Epithelial cell of prostate (primary cell): Measurements from ENCODE around the gene LNPK.
"Not testable (repeated sequence)": the region's sequence is repeated elsewhere in the genome, so short reads cannot be mapped to it uniquely, and the experiment has no call there.

Experiments used
- DNase-seq: peaks from one replicate; pipeline ENCODE4 v3.0.0-alpha.2; 2011; ENCODE audit warnings: low read depth, low spot score
- H3K27ac ChIP-seq: fragments of 450-650 bp; 2 replicates; pipeline ENCODE4 v1.5.1; 2017; ENCODE audit warnings: mild to moderate bottlenecking

The LNPK gene, protein sequence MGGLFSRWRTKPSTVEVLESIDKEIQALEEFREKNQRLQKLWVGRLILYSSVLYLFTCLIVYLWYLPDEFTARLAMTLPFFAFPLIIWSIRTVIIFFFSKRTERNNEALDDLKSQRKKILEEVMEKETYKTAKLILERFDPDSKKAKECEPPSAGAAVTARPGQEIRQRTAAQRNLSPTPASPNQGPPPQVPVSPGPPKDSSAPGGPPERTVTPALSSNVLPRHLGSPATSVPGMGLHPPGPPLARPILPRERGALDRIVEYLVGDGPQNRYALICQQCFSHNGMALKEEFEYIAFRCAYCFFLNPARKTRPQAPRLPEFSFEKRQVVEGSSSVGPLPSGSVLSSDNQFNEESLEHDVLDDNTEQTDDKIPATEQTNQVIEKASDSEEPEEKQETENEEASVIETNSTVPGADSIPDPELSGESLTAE

DNA sequence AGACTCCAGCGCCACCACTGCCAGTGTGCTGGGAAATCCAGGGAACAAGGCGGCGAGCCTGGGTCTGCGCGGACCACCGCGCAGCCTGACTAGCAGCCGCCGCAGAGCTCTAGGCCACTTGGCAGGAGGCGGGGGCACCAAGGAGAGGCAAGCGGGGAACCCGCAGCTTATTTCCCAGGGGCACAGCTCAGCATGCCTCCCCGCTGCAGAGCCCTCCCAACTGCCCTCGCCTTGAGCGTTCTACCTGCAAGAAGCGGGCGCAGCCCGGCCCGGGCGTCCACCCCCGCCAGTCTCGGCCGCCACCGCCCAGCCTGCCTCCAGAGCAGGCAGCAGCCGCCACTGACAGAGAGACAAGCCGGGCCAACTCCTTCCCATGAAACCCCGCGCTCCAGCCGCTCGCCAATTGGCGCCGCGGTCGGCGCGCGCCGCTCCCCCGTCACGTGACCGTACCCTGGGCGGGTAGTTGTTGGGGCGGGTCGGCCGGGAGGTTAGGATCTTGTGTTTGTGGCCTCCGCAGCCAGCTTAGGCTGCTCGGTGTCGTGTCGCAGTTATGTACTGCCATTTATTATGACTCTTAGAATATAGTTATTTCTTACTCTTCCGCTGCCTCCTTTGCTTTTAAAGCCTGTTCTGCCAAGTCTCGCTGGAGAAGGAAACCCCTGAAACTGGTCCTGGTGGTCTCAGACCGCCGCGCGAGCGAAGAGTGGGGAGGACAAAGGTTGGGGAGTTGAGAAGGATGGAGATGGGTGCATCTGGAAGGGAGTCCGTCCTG lies at the start of gene LNPK:
LNPK (minus strand) TSS at position 352 of the 772 bp plus-strand sequence. CDS start 6,683 bp downstream, outside the sequence.
- peak within 1 kb of the TSS; percentile 59 for H3K27ac ChIP-seq
- peak; percentile 49 for DNase-seq

DNA sequence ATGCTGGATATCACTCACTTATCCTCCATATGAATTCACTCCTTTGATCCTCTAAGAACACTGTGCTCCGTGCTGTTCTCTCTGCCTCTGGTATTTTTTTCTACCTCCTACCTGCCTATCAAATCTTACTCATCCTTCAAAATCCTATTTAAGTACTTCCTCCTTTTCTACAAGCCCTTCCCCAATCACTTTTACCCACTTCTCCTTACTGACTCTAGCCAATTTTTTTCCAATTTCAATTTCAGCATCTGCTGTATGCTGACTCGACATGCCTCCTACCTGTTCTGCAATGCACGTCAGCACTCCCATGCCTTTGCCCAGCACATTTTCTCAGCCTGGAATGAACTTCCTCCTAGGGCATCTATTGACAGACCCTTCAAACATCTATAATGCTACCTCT lies 37.3 kb upstream of the LNPK start:
- DNase-seq, result no peak
- H3K27ac ChIP-seq, result no peak overlapping the region

DNA sequence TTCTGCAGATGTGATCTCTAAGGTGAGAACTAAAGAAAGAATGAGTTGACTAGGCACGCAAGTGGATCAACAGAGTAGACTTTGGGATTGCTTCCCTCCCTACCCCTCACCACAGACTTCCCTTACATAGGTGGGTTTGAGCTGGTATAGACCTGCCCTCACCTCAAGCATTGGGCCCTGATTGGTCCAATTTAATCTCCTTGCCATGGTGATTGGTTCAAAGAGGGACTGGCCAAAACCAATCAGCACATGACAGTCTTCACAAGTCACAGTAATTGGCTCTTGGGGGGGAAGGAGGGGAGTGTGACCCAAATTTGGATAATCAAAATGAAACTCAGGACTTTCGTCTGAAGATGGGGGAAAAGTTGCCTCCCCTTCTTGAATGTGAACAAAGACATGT lies 36.6 kb upstream of the LNPK start:
- no peak for DNase-seq
- no peak overlapping the region for H3K27ac ChIP-seq

DNA sequence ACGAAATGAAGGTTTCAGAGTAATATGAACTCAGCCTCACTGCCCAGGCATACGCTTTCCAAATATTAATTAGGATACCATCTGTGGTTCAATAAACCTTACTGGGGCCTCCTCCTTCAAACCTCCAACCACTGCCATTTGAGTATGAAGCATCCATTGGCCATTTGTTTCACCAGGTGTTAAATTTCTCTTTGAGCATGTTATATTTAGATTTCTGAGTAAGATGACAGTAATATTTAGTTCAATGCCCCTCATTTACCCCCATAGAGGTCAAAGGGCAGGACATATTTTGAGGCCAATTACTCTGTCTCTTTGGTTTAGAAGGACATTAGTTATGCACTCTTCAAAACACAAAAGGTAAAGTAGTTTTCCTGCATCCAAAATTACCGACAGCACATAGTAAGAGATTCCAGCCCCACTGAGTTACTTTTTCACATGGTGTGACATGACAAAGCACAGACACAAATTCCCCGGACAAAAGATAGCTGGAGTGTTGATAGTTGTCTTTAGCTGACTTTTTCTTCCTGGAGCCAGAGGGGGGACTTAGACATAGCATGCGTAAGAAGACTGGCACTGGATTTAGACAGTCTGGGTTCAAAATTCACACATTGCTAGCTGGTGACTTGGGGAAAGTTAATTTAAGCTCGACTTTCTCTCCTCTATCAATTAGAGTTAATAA lies 33.1 kb upstream of the LNPK start:
- DNase-seq, result no peak

DNA sequence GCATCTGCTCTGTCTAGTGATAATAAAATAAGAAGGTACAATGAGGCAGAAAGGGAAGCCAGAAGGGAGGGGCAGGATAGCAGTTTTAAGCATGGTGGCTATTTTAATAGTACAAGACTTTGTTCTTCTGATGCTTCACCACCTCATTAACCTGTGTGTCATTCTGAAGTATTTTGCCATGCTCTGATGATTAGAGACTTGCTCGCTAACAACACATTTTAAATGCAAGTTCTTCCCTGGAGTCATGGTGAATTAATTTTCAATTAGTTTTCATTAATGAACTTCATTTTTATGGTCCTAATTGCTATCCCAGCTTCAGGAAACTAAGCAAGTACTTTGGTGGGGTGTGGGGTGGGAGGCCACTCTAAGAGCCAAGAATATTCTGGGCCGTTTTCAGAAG lies 25.7 kb upstream of the LNPK start:
- DNase-seq, result no peak
- no peak overlapping the region for H3K27ac ChIP-seq

More for the DNA sequence above, 33.1 kb upstream of the LNPK start:
- no peak overlapping the region for H3K27ac ChIP-seq

DNA sequence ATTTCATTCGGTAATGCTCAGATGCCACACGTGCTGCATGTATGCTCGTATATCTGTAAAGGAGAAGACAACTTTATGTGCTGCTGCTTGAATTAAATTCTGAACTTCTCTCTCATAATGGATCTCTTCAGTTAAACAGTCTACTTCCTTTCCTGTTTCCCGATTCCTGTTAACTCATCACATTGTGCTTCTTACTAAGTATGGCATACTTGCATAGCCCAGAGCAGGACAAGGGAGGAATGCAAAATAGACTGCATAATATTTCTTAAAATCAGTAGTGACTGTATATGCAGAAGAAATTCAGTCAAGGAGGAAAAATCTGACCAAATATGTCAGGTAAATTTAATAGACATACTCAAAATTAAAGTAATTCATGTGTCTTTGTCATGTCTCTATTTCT lies 23.9 kb upstream of the LNPK start:
- H3K27ac ChIP-seq, result no peak overlapping the region
- no peak for DNase-seq

DNA sequence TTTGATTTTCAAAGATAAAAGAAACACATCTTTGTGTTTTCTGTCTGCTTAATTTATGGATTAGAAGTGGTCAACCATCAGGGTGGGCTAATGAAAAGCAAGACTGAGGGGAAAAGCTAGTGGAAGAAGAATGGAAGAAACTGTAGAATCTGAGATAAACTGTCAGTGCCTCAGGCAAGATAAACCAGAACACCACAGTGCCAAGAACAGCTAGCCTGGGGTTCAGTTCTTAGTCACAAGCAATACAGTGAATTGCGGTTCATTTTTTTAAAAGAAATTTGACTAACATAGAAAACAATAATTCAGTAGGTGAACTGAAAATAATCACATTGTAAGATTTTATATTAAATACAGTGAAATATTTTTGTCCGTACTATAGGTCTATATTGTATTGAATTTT lies 22.0 kb upstream of the LNPK start:
- no peak for DNase-seq

DNA sequence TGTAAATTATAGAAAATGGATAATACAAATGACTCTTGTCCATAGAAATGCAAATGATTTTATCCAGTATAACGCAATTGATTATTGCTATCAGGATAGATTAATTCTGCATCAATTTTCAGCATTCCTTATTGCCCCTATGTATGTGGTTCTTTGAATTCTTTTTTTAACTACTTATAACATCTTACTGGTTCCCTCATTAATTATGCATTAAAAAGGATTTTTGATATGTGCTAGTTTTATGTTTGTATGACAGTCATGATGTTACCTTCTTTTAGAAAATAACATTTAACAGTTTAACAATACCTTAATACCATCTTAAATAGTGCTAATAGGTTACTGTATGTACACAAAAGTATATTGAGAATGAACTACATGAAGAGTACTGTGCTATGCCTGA lies 20.0 kb upstream of the LNPK start:
- no peak for DNase-seq
- no peak overlapping the region for H3K27ac ChIP-seq

More for the DNA sequence above, 22.0 kb upstream of the LNPK start:
- H3K27ac ChIP-seq, result no peak overlapping the region

DNA sequence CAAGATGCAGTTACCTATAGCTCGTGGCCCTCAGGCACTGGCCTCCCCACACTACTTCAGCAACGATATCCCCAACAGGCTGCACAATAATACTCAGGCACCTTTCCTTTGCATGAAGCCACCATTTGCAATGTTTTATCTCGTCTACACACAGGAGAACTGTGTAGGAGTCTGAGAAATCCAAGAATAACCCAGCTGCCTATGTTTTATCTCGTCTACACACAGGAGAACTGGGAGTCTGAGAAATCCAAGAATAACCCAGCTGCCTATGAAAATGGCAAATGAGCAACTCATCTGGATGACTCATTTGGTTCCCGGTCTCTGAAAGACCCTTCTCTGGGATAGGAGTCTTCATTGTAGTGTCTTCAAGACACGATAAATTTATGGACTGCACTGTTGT lies 18.3 kb upstream of the LNPK start:
- no peak overlapping the region for H3K27ac ChIP-seq
- no peak for DNase-seq

DNA sequence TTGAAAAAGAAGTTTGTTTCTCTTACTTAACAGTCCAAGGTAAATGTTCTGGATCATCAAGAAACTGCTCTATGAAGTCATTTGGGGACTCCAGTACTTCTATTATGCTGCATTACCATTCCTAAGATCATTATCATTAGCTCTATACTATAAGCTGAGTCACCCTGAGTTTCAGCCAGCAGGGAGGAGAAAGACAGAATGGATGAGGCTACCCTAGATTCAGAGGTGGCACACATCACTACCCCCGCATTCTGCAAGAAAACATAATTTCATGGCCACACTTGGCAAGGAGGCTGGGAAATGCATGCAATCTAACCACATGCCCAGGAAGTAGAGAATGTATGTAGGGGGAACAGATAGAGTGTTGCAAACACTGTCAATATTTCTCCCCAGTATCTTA lies 16.6 kb upstream of the LNPK start:
- DNase-seq, result no peak

DNA sequence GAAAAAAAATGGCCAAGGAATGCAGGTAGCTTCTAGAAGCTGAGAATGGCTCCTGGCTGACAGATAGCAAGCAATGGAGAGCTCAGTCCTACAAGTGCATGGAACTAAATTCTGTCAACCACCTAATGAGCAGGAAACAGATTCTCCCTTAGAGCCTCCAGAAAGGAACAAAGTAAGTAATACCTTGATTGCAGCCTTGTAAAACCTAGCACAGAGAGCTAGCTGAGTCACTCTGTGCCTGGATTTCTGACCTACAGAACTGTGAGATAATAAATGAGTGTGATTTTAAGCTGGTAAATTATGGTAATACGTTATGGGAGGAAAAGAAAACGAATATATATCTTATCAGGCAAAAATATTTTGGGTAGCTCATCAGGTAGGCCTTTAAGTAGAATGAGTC lies 7.4 kb upstream of the LNPK start:
- no peak overlapping the region for H3K27ac ChIP-seq
- DNase-seq, result no peak

More for the DNA sequence above, 16.6 kb upstream of the LNPK start:
- H3K27ac ChIP-seq, result no peak overlapping the region

DNA sequence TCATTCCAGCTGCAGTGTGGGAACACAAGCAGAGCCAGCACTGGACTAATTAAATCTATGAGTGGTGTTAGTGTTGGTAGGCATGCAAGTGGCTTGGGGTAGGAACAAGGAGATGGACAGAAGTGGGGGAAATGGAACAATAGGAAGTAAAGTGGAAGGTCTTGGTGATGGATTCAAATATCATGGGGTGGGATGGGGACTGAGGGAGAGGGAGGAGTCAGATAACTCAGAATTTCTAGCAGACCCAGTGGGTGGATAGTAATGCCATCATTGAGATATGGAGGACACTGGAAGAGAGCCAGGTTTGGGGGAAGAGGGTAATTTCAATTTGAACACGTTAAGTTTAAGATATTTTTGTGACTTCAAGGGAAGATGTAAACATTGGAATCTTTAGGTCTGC lies 2.9 kb upstream of the LNPK start:
- DNase-seq, result no peak
- H3K27ac ChIP-seq, result no peak overlapping the region

DNA sequence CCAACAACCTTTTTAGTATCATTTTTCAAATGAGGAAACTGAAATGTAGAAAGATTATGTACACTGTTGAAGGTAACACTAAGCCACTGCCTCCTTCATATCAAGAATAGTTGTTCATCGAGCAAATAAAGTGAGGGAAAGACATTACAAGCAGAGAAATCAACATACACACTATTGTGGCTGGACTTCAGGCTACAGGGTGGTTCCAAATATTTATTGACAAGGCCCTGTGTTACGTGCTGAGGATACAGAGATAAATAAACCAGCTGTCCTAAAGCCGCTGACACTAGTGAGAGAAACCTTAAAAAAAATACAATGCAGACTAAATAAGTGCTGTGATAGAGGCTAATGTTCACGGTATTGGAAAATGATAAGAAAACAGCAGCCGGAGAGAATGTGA lies 1.9 kb upstream of the LNPK start:
- H3K27ac ChIP-seq, result no peak overlapping the region
- no peak for DNase-seq

DNA sequence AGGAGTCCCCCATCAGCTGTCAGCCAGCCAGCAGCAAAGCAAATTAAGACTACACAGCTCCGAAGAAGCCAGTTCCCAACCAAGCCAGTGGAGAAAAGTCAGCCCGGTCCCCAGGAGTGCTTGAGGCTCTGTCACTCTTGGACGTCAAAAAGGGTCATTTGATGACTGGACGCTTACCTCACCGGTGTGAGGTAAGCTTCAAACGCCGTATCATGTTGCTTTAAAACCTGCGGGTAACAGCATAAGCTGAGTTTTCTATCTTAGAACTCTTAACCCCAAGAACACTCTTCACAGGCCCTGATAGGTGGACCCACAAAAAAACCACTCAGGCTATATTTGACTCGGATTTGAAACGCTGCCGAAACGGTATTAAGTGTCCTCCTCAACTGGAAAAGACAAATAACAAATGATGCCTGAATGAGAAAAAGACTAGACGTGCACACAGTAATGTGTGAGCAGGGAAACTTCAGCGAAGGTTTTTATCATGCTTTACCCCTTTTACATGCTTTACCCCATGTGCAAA lies 682 bp upstream of the LNPK start:
- peak overlapping the region; percentile 59 for H3K27ac ChIP-seq
- no peak for DNase-seq

DNA sequence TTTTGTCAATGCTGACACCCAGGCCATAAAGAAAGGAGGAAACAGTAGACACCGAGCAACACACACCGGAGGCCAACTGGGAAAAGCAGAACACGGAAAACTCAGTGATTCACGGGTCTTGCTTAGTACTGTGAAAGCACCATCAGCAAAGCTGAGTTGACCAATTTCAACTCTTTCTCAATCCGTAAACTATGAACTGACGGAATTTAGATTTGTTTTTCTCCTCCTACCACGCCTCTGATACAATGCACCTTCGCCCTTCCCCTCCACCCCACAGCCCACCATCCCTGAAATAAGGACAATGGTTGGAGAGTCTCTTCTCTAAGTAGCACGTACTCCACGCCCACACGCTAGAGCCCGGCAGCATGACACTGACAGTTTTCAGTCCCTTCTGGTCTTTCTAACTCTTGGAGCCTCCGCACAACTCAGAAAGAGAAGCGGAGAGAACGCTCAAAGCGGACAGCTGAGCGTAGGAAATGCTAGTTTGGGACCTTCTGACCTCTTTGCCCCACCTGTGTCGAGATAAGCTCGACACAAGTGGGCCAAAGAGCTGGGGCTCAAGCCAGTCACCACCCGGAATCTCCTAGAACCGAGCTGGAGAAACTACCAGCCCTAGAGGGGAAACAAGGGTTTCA lies 669 bp downstream of the LNPK start:
- H3K27ac ChIP-seq, result peak overlapping the region; percentile 59
- DNase-seq, result no peak

DNA sequence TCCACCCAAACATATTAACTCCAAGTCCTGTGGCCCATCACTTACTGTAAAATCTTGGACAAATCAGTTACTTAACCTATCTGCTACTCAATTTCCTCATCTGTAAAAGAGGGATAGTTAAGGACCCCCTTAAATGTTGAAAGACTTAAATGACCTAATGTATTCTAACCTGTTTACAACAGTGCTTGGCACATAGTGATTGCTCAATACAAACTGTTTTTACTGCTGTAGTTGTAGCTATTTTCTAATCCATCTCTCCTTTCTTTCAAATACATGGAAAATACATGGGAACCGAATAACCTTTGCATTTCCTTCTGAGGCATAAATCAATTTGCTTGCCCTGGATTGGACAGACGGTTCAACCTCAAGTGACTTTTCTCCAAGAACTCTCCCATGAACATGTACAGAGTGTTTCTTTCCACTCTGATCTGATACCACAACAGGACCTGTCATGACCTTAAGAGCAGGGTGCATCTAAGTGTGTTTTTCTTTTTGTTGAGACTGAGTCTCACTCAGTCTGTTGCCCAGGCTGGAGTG lies 2.7 kb downstream of the LNPK start:
- no peak for DNase-seq
- no peak overlapping the region for H3K27ac ChIP-seq

DNA sequence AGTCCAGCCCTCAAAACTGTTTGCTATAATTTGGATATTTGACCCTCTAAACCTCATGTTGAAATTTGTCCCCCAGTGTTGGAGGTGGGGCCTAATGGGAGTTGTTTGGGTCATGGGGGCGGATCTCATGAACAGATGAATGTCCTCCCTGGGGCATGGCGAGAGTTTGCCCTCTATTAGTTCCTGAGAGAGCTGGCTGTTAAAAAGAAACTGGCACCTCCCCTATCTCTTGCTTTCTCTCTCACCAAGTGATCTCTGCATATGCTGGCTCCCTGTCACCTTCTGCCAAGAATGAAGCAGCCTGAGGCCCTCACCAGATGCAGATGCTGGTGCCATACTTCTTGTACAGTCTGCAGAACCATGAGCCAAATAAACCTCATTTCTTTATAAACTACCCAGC lies 12.0 kb downstream of the LNPK start:
- no peak for DNase-seq

DNA sequence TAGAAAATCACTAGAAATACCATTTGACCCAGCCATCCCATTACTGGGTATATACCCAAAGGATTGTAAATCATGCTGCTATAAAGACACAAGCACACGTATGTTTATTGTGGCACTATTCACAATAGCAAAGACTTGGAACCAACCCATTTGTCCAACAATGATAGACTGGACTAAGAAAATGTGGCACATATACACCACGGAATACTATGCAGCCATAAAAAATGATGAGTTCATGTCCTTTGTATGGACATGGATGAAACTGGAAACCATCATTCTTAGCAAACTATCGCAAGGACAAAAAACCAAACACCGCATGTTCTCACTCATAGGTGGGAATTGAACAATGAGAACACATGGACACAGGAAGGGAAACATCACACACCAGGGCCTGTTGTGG lies 14.9 kb downstream of the LNPK start:
- H3K27ac ChIP-seq, DNase-seq: not testable (repeated sequence)

More for the DNA sequence above, 12.0 kb downstream of the LNPK start:
- no peak overlapping the region for H3K27ac ChIP-seq

DNA sequence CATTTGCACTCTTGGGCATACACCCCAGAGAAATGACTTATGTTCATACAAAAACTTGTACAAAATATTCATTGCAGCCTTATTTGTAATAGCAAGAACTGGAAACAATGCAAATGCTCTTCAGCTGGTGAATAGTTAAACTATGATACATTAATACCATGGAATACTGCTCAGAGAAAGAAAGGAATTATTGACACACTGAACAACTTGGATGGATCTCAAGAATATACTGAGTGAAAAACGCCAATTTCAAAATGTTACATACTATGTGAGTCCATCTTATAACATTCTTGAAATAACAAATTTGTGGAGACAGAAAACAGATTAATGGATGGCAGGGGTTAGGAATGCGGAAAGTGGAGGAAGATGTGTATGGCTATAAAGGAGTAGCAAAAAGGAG lies 17.2 kb downstream of the LNPK start:
- no peak for DNase-seq

DNA sequence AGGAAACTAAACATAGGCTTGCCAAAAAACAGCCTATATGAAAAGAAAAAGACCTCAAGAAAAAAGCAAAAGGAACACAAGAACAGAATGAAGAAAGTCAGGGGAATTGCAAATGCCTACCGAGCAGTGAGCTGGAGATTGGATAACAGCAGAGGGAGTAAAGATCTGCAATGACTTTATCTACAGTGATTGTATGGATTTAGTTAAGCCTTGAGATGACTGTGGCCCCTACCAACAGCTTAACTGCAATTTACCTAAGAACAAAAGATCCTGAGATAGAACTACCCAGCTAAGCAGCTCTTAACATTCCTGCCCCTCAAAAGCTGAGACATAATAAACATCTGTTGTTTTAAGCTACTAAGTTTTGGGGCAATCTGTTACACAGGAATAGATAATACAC lies 20.5 kb downstream of the LNPK start:
- H3K27ac ChIP-seq, result no peak overlapping the region
- no peak for DNase-seq

More for the DNA sequence above, 17.2 kb downstream of the LNPK start:
- no peak overlapping the region for H3K27ac ChIP-seq
